Prostate gland (tissue), 2 donors: ENCODE results near the gene ZBTB5. TPM values are rescaled to one million over a fixed set of nuclear protein-coding genes. Genes with fewer than 3 reads are reported as not detected.
A peak's percentile ranks its signal among the peaks of the same experiment; 100 is the strongest.
"Not testable (repeated sequence)": the region's sequence is repeated elsewhere in the genome, so short reads cannot be mapped to it uniquely, and the experiment has no call there.

ENCODE experiments used
- DNase-seq: peaks from one replicate; pipeline ENCODE4 v3.0.0-alpha.2; 2019; ENCODE audit warnings: low spot score
- H3K27ac ChIP-seq, 2 donors: fragments of 200-600 bp; sonication (generic); 2 replicates each; pipeline ENCODE4 v1.5.1; 2017 to 2019
- H3K27me3 ChIP-seq: fragments of 200-600 bp; sonication (generic); replicated peaks from 2 replicates; pipeline ENCODE4 v1.5.1; 2019; ENCODE audit not compliant: insufficient read depth
- H3K36me3 ChIP-seq, 2 donors: fragments of 200-600 bp; sonication (generic); 1 replicate in 1 of 2; 2 replicates in 1 of 2; pipeline versions ENCODE4 v1.5.1 to v1.8.1; 2017 to 2019
- H3K4me1 ChIP-seq: fragments of 200-600 bp; sonication (generic); replicated peaks from 2 replicates; pipeline ENCODE4 v1.5.1; 2019
- H3K4me3 ChIP-seq, 2 donors: fragments of 200-600 bp; sonication (generic); 2 replicates each; pipeline ENCODE4 v1.5.1; 2017 to 2019
- H3K9me3 ChIP-seq: fragments of 200-600 bp; sonication (generic); 2 replicates; pipeline ENCODE4 v1.5.1; 2017
- POLR2A ChIP-seq: fragments of 450-650 bp; IDR thresholded peaks from one replicate; pipeline ENCODE4 v1.6.1; 2016; ENCODE audit warnings: antibody characterized with exemption, mild to moderate bottlenecking
- POLR2AphosphoS5 ChIP-seq: sonication (generic); formaldehyde crosslinking; IDR thresholded peaks from one replicate; pipeline ENCODE4 v1.6.1; 2017; ENCODE audit warnings: antibody characterized with exemption
- WGBS: methylation state at CpG from one replicate; pipeline ENCODE4 v1.1.5; 2018; 5-methylcytosine and 5-hydroxymethylcytosine counted together
- intact Hi-C: fragments of 100-400 bp; cut with DNase I; formaldehyde crosslinking; loops from one replicate; pipeline ENCODE4 v1.14.2; 2022
- total RNA-seq, 2 donors: library from RNA; depleted of rRNA; stranded (reverse); fragments of >200 nt; gene quantifications; one replicate each; pipeline ENCODE4 v1.1.0, GENCODE V29; 2016
- TF ChIP-seq, protein P1 (sequence below), 4 experiments: fragments of 200-600 bp in 2 of 4; fragments of 450-650 bp in 2 of 4; sonication (generic) in 2 of 4; IDR thresholded peaks; 1 replicate in 3 of 4; 2 replicates in 1 of 4; pipeline ENCODE4 v1.5.1; 2016 to 2019; ENCODE audit warnings: antibody characterized with exemption in 4 of 4, mild to moderate bottlenecking in 2 of 4, moderate library complexity in 2 of 4

The ZBTB5 gene, protein sequence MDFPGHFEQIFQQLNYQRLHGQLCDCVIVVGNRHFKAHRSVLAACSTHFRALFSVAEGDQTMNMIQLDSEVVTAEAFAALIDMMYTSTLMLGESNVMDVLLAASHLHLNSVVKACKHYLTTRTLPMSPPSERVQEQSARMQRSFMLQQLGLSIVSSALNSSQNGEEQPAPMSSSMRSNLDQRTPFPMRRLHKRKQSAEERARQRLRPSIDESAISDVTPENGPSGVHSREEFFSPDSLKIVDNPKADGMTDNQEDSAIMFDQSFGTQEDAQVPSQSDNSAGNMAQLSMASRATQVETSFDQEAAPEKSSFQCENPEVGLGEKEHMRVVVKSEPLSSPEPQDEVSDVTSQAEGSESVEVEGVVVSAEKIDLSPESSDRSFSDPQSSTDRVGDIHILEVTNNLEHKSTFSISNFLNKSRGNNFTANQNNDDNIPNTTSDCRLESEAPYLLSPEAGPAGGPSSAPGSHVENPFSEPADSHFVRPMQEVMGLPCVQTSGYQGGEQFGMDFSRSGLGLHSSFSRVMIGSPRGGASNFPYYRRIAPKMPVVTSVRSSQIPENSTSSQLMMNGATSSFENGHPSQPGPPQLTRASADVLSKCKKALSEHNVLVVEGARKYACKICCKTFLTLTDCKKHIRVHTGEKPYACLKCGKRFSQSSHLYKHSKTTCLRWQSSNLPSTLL
- 10 to 100 TPM; 17.8 to 26.6 TPM for total RNA-seq

DNA sequence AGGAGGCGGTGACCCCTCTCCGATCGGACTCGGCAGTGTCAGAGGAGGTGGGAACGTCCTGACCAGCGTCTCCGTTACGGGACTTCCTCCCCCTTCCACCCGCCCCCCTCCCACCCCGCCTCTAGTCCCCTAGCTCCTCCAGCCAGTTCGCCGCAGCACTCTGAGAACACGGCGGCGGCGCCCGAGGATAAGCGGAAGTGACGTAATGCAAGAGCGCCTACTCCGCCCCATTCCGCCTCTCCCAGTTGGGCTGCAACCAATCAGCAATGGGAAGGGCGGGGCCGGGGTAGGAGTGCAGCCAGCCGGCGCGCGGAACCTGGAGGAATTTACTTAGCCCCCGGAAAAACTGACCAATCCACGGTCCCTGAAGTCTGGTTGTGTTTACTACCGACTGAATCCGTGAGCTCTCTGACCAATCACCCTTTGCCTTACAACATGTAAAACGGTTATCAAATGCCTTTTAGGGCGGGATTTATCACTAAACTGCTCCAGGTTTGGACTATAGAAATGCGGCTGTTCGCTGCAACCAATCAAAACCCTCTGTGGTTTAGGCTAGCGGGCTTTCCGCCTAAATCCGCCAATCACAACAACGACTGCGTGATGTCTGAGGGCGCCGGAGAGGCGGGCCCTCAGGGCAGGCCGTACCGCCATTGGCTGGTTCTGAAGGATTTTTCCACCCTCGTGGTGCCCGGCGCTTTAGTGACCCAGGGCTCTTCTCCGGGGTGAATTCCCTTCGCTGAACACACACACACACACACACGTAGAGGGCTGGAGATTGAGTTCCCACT lies at the start of gene ZBTB5:
ZBTB5 (minus strand) TSS at position 202 of the 788 bp plus-strand sequence. CDS start 22,899 bp downstream, outside the sequence.
- intact Hi-C loops = loop anchor here (10.0 kb wide), 2 partner anchors 51 to 341 kb away; partner anchors contain the start of gene ZCCHC7
- peak; percentile 89 for TF ChIP-seq POLR2AphosphoS5
- TF ChIP-seq, protein P1, sequence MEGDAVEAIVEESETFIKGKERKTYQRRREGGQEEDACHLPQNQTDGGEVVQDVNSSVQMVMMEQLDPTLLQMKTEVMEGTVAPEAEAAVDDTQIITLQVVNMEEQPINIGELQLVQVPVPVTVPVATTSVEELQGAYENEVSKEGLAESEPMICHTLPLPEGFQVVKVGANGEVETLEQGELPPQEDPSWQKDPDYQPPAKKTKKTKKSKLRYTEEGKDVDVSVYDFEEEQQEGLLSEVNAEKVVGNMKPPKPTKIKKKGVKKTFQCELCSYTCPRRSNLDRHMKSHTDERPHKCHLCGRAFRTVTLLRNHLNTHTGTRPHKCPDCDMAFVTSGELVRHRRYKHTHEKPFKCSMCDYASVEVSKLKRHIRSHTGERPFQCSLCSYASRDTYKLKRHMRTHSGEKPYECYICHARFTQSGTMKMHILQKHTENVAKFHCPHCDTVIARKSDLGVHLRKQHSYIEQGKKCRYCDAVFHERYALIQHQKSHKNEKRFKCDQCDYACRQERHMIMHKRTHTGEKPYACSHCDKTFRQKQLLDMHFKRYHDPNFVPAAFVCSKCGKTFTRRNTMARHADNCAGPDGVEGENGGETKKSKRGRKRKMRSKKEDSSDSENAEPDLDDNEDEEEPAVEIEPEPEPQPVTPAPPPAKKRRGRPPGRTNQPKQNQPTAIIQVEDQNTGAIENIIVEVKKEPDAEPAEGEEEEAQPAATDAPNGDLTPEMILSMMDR (IDR thresholded peaks at IDR 0.05) = no peak
- peak; percentile 77 for TF ChIP-seq POLR2A
- Histone ChIP-seq H3K9me3 (no peaks in the 10 kb centered on the region), H3K27ac (peak within 1 kb of the TSS; percentile 97 to 99), H3K4me1 (no peaks in the 10 kb centered on the region), H3K36me3 (no peaks in the 10 kb centered on the region), H3K27me3 (no peaks in the 10 kb centered on the region), H3K4me3 (peak within 1 kb of the TSS; percentile 74 to 80)
- peak; percentile 99 for DNase-seq
- under 1% methylated on average over 52 of the region's 52 CpGs for WGBS

DNA sequence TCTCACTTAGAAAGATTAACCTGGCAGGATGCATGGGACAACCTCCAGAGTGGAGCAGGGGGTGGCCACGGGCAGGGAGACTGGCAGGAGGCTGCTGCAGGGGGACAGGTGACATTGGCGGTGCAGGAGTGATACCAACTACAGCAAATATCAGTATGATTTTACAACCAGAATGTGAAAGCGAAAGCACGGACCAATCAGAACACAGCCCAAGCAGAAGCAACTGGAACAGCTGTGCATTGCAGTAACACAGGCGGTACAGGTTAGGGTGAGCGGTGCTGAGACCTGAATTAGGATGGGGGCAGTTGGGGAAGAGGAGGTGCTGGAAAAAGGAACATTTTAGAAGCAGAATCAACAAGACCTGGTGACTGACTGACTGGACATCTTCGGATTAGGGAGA lies 49.7 kb upstream of the ZBTB5 start:
- 90% methylated on average over 7 of the region's 7 CpGs for WGBS

DNA sequence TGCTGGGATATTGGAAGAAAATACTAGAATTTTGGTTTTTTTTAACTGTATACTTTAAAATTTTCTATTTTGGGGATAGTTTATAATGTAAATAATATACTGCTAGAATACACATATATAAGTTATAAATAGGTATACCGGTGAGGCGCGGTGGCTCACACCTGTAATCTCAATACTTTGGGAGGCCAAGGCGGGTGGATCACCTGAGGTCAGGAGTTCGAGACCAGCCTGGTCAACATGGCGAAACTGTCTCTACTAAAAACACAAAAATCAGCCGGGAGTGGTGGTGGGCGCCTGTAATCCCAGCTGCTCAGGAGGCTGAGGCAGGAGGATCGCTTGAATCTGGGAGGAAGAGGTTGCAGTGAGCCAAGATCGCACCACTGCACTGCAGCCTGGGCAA lies 49.2 kb upstream of the ZBTB5 start:
- DNase-seq, intact Hi-C loops, H3K36me3 ChIP-seq, H3K27ac ChIP-seq, H3K4me3 ChIP-seq, H3K4me1 ChIP-seq, H3K9me3 ChIP-seq, H3K27me3 ChIP-seq: not testable (repeated sequence)
- WGBS = 96% methylated on average over 10 of the region's 10 CpGs

More for the DNA sequence above, 49.7 kb upstream of the ZBTB5 start:
- Histone ChIP-seq H3K4me1 (no peaks in the 10 kb centered on the region), H3K4me3 (no peak overlapping the region), H3K27me3 (no peaks in the 10 kb centered on the region), H3K36me3 (no peaks in the 10 kb centered on the region), H3K27ac (no peak overlapping the region), H3K9me3 (no peaks in the 10 kb centered on the region)
- intact Hi-C loops = no loop called here
- TF ChIP-seq, protein P1 (IDR thresholded peaks at IDR 0.05) = no peak
- TF ChIP-seq POLR2A (no peak), POLR2AphosphoS5 (no peak)
- DNase-seq = no peak

DNA sequence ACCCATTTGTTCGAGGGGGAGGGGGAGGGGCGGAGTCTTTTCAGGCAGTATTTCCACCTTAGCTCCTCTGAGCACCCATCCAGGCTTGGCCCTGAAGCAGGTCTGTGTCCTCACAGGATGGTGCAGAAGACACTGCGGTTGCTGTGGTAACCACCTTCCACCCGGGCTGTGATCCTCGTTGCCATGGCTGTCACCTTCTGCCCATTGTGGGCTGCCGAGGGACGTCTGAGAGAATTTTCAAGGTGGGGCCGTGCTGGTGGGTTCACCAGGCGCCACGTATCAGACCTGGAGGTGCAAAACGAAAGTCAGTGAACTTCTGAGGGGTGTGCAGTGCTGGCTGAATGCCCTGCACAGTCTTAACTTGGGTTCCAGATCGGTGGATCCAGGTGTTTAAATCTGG lies 47.2 kb upstream of the ZBTB5 start:
- Histone ChIP-seq H3K27me3 (no peaks in the 10 kb centered on the region), H3K4me3 (no peak overlapping the region), H3K36me3 (no peaks in the 10 kb centered on the region), H3K27ac (no peak overlapping the region), H3K4me1 (no peaks in the 10 kb centered on the region), H3K9me3 (no peaks in the 10 kb centered on the region)
- intact Hi-C loops = no loop called here
- TF ChIP-seq, protein P1 (IDR thresholded peaks at IDR 0.05) = no peak
- no peak for TF ChIP-seq POLR2A
- TF ChIP-seq POLR2AphosphoS5 = no peak
- DNase-seq = no peak
- 72% methylated on average over 11 of the region's 12 CpGs for WGBS
